Activated CD4-positive, alpha-beta T cell treated with anti-CD3 and anti-CD28 coated beads for 24 hours (primary cell): ENCODE measurements around the gene TENT5D.
"Not testable (repeated sequence)": the region's sequence is repeated elsewhere in the genome, so short reads cannot be mapped to it uniquely, and the experiment has no call there.

Source experiments
- DNase-seq, 2 donors: peaks; one replicate each; pipeline ENCODE4 v3.0.0-alpha.2; 2020; ENCODE audit warnings: low read depth in 2 of 2

Gene TENT5D

GRCh38 chrX:80420147-80420546, at the start of gene TENT5D:
Gene TENT5D (plus strand): TSS chrX:80420447. CDS start chrX:80442540, 22,093 bp downstream.
- DNase-seq = no peak

- not testable (repeated sequence) for DNase-seq
Observed at GRCh38 chrX:80385651-80386050, 34.6 kb upstream of the TENT5D start.

- no peak for DNase-seq
Observed at GRCh38 chrX:80388206-80388605, 32.0 kb upstream of the TENT5D start.

- DNase-seq = no peak
Observed at GRCh38 chrX:80412042-80412441, 8.2 kb upstream of the TENT5D start.

- no peak for DNase-seq
Observed at GRCh38 chrX:80423000-80423399, 2.8 kb downstream of the TENT5D start.

GRCh38 chrX:80423744-80424143, 3.5 kb downstream of the TENT5D start:
- no peak for DNase-seq

- DNase-seq = no peak
Observed at GRCh38 chrX:80430826-80431504, 10.7 kb downstream of the TENT5D start.

- DNase-seq = no peak
Observed at GRCh38 chrX:80431505-80431832, 11.2 kb downstream of the TENT5D start.

- no peak for DNase-seq
Observed at GRCh38 chrX:80432441-80432840, 12.2 kb downstream of the TENT5D start.

- no peak for DNase-seq
Observed at GRCh38 chrX:80432863-80433262, 12.6 kb downstream of the TENT5D start.

- DNase-seq = not testable (repeated sequence)
Observed at GRCh38 chrX:80468166-80468565, 47.9 kb downstream of the TENT5D start.

GRCh38 chrX:80471582-80471981, 51.3 kb downstream of the TENT5D start:
- DNase-seq = no peak

GRCh38 chrX:80485543-80485942, 65.3 kb downstream of the TENT5D start:
- DNase-seq = no peak

GRCh38 chrX:80486299-80486698, 66.1 kb downstream of the TENT5D start:
- no peak for DNase-seq

GRCh38 chrX:80489166-80489565, 68.9 kb downstream of the TENT5D start:
- DNase-seq = no peak
